K562 (cell line): ENCODE measurements around the gene PITX2. TPM values are rescaled to one million over a fixed set of nuclear protein-coding genes. Genes with fewer than 3 reads are reported as not detected.

Source experiments
- ATAC-seq: fragments of 200-7000 bp; cut with Tn5 transposase; 3 replicates; pipeline ENCODE4 v1.9.1; 2020; ENCODE audit warnings: moderate library complexity
- BruUV-seq: library from RNA; stranded (reverse); fragments of 400-500 nt; replicated peaks from 2 replicates; lab custom pipeline; 2021; lab: Mats Ljungman, UMichigan
- CTCF ChIA-PET: fragments of 300-600 bp; formaldehyde crosslinking; extraction: SDS; loops from one replicate; lab custom pipeline; 2021; ENCODE audit warnings: low intra/inter-chr PET ratio; lab: Yijun Ruan, JAX
- POLR2A ChIA-PET: fragments of 300-600, 350-650 bp; sonication (Branson Sonifier 250); formaldehyde crosslinking; extraction: SDS; loops from one replicate; lab custom pipeline; 2021; ENCODE audit warnings: antibody characterized with exemption, inconsistent platforms; lab: Yijun Ruan, JAX
- DNase-seq, 4 experiments: peaks; one replicate each; pipeline versions ENCODE4 v3.0.0 to v3.0.0-alpha.2; 2011 to 2018; ENCODE audit warnings: low spot score in 3 of 4, mixed read lengths in 3 of 4; ENCODE audit errors: extremely low read depth in 1 of 4
- FAIRE-seq: peaks from 2 replicates; lab custom pipeline; 2011; peaks lifted over from hg19 to GRCh38; lab: Jason Lieb, UNC
- H2AFZ ChIP-seq: 2 replicates; pipeline ENCODE4 v1.6.0; 2011; ENCODE audit warnings: low read depth, low read length, control low read depth, inconsistent platforms
- H3K27ac ChIP-seq: fragments of 200-600 bp; 3 replicates; pipeline ENCODE4 v1.8.0; 2011; ENCODE audit warnings: low read depth, mild to moderate bottlenecking, control low read depth, inconsistent platforms, low read length, moderate library complexity, mixed read lengths; ENCODE audit errors: extremely low read depth
- H3K27me3 ChIP-seq, 2 experiments: fragments of 300-600 bp in 1 of 2; 2 replicates in 1 of 2; 3 replicates in 1 of 2; pipeline versions ENCODE4 v1.6.0 to v1.8.0; 2011; ENCODE audit warnings: inconsistent platforms in 2 of 2, low read length in 2 of 2, mild to moderate bottlenecking in 1 of 2, mixed read lengths in 1 of 2, moderate library complexity in 1 of 2; ENCODE audit not compliant: control insufficient read depth in 2 of 2, insufficient read depth in 2 of 2
- H3K36me3 ChIP-seq: fragments of 300-600 bp; 3 replicates; pipeline ENCODE4 v1.8.0; 2011; ENCODE audit warnings: mild to moderate bottlenecking, low read length, inconsistent platforms; ENCODE audit not compliant: control insufficient read depth, insufficient read depth
- H3K4me1 ChIP-seq, 2 experiments: fragments of 200-600 bp in 1 of 2; replicated peaks in 1 of 2; 2 replicates in 1 of 2; 3 replicates in 1 of 2; pipeline versions ENCODE4 v1.5.1 to v1.8.0; 2011; ENCODE audit warnings: inconsistent platforms in 2 of 2, low read length in 2 of 2, mild to moderate bottlenecking in 1 of 2, mixed read lengths in 1 of 2, moderate library complexity in 1 of 2; ENCODE audit not compliant: control insufficient read depth in 2 of 2, insufficient read depth in 2 of 2
- H3K4me2 ChIP-seq: 2 replicates; pipeline ENCODE4 v1.6.1; 2011; ENCODE audit warnings: low read length, control low read depth, inconsistent platforms, mixed read lengths; ENCODE audit not compliant: insufficient read depth
- H3K4me3 ChIP-seq: fragments of 200-600 bp; sonication (generic), shearing (Covaris generic); 2 replicates; pipeline ENCODE4 v1.5.1; 2016; ENCODE audit warnings: control low read depth, inconsistent platforms
- H3K79me2 ChIP-seq: fragments of 200-600 bp; 3 replicates; pipeline ENCODE4 v1.8.0; 2011; ENCODE audit warnings: low read length, inconsistent platforms; ENCODE audit not compliant: control insufficient read depth, insufficient read depth
- H3K9ac ChIP-seq, 2 experiments: 2 replicates each; pipeline versions ENCODE4 v1.6.0 to v1.6.1; 2011; ENCODE audit warnings: low read depth in 2 of 2, low read length in 2 of 2, control low read depth in 1 of 2, inconsistent platforms in 1 of 2, mild to moderate bottlenecking in 1 of 2, mixed read lengths in 1 of 2; ENCODE audit not compliant: insufficient read depth in 1 of 2
- H3K9me1 ChIP-seq: one replicate; pipeline ENCODE4 v1.6.0; 2011; ENCODE audit warnings: inconsistent platforms, mild to moderate bottlenecking, low read length, moderate library complexity; ENCODE audit not compliant: control insufficient read depth, insufficient read depth
- H3K9me3 ChIP-seq: replicated peaks from 2 replicates; pipeline ENCODE4 v1.5.1; 2011; ENCODE audit warnings: low read depth, low read length, inconsistent platforms; ENCODE audit not compliant: control insufficient read depth, insufficient read depth
- H4K20me1 ChIP-seq: replicated peaks from 2 replicates; pipeline ENCODE4 v1.6.1; 2011; ENCODE audit warnings: low read length, inconsistent platforms, mixed read lengths; ENCODE audit not compliant: control insufficient read depth, insufficient read depth
- PHF20 ChIP-seq: fragments of 450-650 bp; IDR thresholded peaks from 2 replicates; pipeline ENCODE4 v1.6.1; 2018; ENCODE audit not compliant: partially characterized antibody
- POLR3A ChIP-seq: IDR thresholded peaks from 2 replicates; pipeline ENCODE4 v1.6.1; 2011; ENCODE audit warnings: borderline replicate concordance, mild to moderate bottlenecking, moderate library complexity; ENCODE audit not compliant: insufficient read length, insufficient read depth; ENCODE audit errors: extremely low read depth
- TAF1 ChIP-seq: IDR thresholded peaks from 2 replicates; pipeline ENCODE4 v1.6.1; 2011; ENCODE audit warnings: mild to moderate bottlenecking, low read length, moderate library complexity; ENCODE audit not compliant: insufficient read depth, control insufficient read depth, severe bottlenecking; ENCODE audit errors: extremely low read depth
- TSC22D4 ChIP-seq: fragments of 450-650 bp; IDR thresholded peaks from 2 replicates; pipeline ENCODE4 v1.6.1; 2016; ENCODE audit warnings: missing genetic modification characterization, missing biosample characterization, control low read depth
- VEZF1 ChIP-seq: fragments of 200-800 bp; sonication (Bioruptor generic); IDR thresholded peaks from 2 replicates; pipeline ENCODE4 v1.6.1; 2017; ENCODE audit warnings: missing genetic modification characterization, missing compliant biosample characterization
- WHSC1 ChIP-seq: IDR thresholded peaks from one replicate; pipeline ENCODE4 v1.6.1; 2012; ENCODE audit warnings: low read length, control low read depth, inconsistent platforms
- ZNF217 ChIP-seq: sonication (generic); formaldehyde crosslinking; IDR thresholded peaks from 2 replicates; pipeline ENCODE4 v1.8.0; 2022; ENCODE audit warnings: mild to moderate bottlenecking, missing genetic modification reagents
- ZNF354B ChIP-seq: fragments of 250-450 bp; sonication (Bioruptor Pico); IDR thresholded peaks from 2 replicates; pipeline ENCODE4 v1.4.0; 2020
- ZNF507 ChIP-seq: conservative IDR thresholded peaks from 2 replicates; pipeline ENCODE4 v1.6.1; 2017; ENCODE audit warnings: missing genetic modification characterization, missing compliant biosample characterization
- WGBS: fragments of 100-300 bp; shearing (Covaris generic); methylation state at CpG from one replicate; pipeline ENCODE4 v1.1.6; 2016; ENCODE audit warnings: low coverage, mixed read lengths; ENCODE audit not compliant: insufficient coverage; ENCODE audit errors: missing lambda C conversion rate; 5-methylcytosine and 5-hydroxymethylcytosine counted together
- in situ Hi-C: fragments of 300-500 bp; cut with MboI; formaldehyde crosslinking; loops from 4 replicates; pipeline ENCODE4 v1.15.0; 2018; ENCODE audit warnings: inconsistent platforms, mixed read lengths
- intact Hi-C: fragments of 100-400 bp; cut with micrococcal nuclease; formaldehyde crosslinking; loops from 2 replicates; pipeline ENCODE4 v1.14.2; 2022
- polyA plus RNA-seq, 8 experiments: library from polyadenylated mRNA; depleted of rRNA in 4 of 8; stranded (reverse) in 5 of 8; unstranded in 3 of 8; fragments of >200 nt; fragmentation: Nextera tagmentation in 2 of 8; fragmentation: Illumina TruSeq in 1 of 8; extraction: Ambion mirVana in 2 of 8; extraction: Trizol in 1 of 8; gene quantifications; 2 replicates each; pipeline versions ENCODE4 v1.2.1 to v1.2.3, GENCODE V29; 2011 to 2014; ENCODE audit warnings: inconsistent platforms in 1 of 8, missing spikeins in 1 of 8
- total RNA-seq, 7 experiments: library from RNA; depleted of rRNA in 6 of 7; stranded (reverse); fragments of >200 nt in 6 of 7; fragmentation: Illumina TruSeq in 2 of 7; extraction: Trizol in 2 of 7; gene quantifications; 2 replicates each; pipeline versions ENCODE4 v1.2.1 to v1.2.3, GENCODE V29; 2011 to 2021; ENCODE audit warnings: low replicate concordance in 1 of 7

The PITX2 gene
- total and polyA plus RNA-seq, 9 of the 15 experiments (the other 6 are each of a cell fraction or from before 2014, with no cell fraction given) = 0.08 TPM; not detected in 8

- Histone ChIP-seq H3K79me2 (no peaks in the 10 kb centered on the region), H3K9ac (no peak overlapping the region), H3K27me3 (peaks cover 13 to 55% of the 10 kb centered on the region in 2 experiments; a peak in 4 of 5 replicates), H3K27ac (no peak overlapping the region), H3K4me3 (no peak overlapping the region), H2AFZ (no peak overlapping the region), H3K36me3 (no peaks in the 10 kb centered on the region), H4K20me1 (no peaks in the 10 kb centered on the region), H3K9me3 (no peaks in the 10 kb centered on the region), H3K4me2 (no peak overlapping the region)
- no peak for FAIRE-seq
- DNase-seq = no peak
- in situ Hi-C loops (no loop called here), intact Hi-C loops (no loop called here)
- ChIA-PET POLR2A (no interaction called here), CTCF (no interaction called here)
- BruUV-seq = no TSS peak
- WGBS = 0% methylated on average over 9 of the region's 9 CpGs
- TF ChIP-seq VEZF1 = no peak
- no peak for TF ChIP-seq ZNF507 (tag)
- no peak for TF ChIP-seq POLR3A
- no peak for TF ChIP-seq PHF20
- TF ChIP-seq TSC22D4 (tag) = no peak
- TF ChIP-seq WHSC1 = no peak
- no peak for TF ChIP-seq ZNF217
- no peak for TF ChIP-seq ZNF354B (CRISPR knock-in tag)
- TF ChIP-seq TAF1 = no peak
- TF ChIP-seq, all 486 proteins: peak for 0
- Histone ChIP-seq H3K4me1 (peaks cover 0 to 9% of the 10 kb centered on the region in 2 experiments; a peak in 2 of 5 replicates), H3K9me1 (no peaks in the 10 kb centered on the region)
- ATAC-seq = no peak
Measured at GRCh38 chr4:110625576-110626257, 2.8 kb upstream of the PITX2 start.
